K562 (cell line): ENCODE data around the gene MRPS18B. TPM values are rescaled to one million over a fixed set of nuclear protein-coding genes. Genes with fewer than 3 reads are reported as not detected.

Experiments used
- CEBPG ChIP-seq, 3 experiments: fragments of 200-800 bp in 1 of 3; sonication (Bioruptor generic) in 1 of 3; sonication (generic) in 1 of 3; formaldehyde crosslinking in 1 of 3; IDR thresholded peaks in 2 of 3; conservative IDR thresholded peaks in 1 of 3; 2 replicates each; pipeline versions ENCODE4 v1.6.1 to v1.8.0; 2016 to 2022; ENCODE audit warnings: missing compliant biosample characterization in 2 of 3, missing genetic modification characterization in 2 of 3, mild to moderate bottlenecking in 1 of 3, missing genetic modification reagents in 1 of 3
- FOXO4 ChIP-seq: fragments of 450-650 bp; formaldehyde crosslinking; IDR thresholded peaks from 2 replicates; pipeline ENCODE4 v1.4.0; 2020; ENCODE audit warnings: mild to moderate bottlenecking, moderate library complexity
- SMAD1 ChIP-seq: fragments of 150-350 bp; IDR thresholded peaks from 2 replicates; pipeline ENCODE4 v1.6.1; 2014; ENCODE audit warnings: low read length, low read depth; ENCODE audit not compliant: partially characterized antibody
- TBL1XR1 ChIP-seq, 2 experiments: IDR thresholded peaks; 2 replicates each; pipeline ENCODE4 v1.6.1; 2012; ENCODE audit warnings: improper control_type of control experiment in 2 of 2, low read length in 2 of 2, mild to moderate bottlenecking in 1 of 2
- ZHX1 ChIP-seq: fragments of 150-350 bp; conservative IDR thresholded peaks from 2 replicates; pipeline ENCODE4 v1.6.1; 2014; ENCODE audit warnings: low read length
- ZNF318 ChIP-seq, 2 experiments: fragments of 450-650 bp; IDR thresholded peaks; 2 replicates each; pipeline ENCODE4 v1.6.1; 2016; ENCODE audit warnings: mild to moderate bottlenecking in 2 of 2, borderline replicate concordance in 1 of 2, low read depth in 1 of 2, moderate library complexity in 1 of 2
- polyA plus RNA-seq, 8 experiments: library from polyadenylated mRNA; depleted of rRNA in 4 of 8; stranded (reverse) in 5 of 8; unstranded in 3 of 8; fragments of >200 nt; fragmentation: Nextera tagmentation in 2 of 8; fragmentation: Illumina TruSeq in 1 of 8; extraction: Ambion mirVana in 2 of 8; extraction: Trizol in 1 of 8; gene quantifications; 2 replicates each; pipeline versions ENCODE4 v1.2.1 to v1.2.3, GENCODE V29; 2011 to 2014; ENCODE audit warnings: inconsistent platforms in 1 of 8, missing spikeins in 1 of 8
- total RNA-seq, 7 experiments: library from RNA; depleted of rRNA in 6 of 7; stranded (reverse); fragments of >200 nt in 6 of 7; fragmentation: Illumina TruSeq in 2 of 7; extraction: Trizol in 2 of 7; gene quantifications; 2 replicates each; pipeline versions ENCODE4 v1.2.1 to v1.2.3, GENCODE V29; 2011 to 2021; ENCODE audit warnings: low replicate concordance in 1 of 7
- TF ChIP-seq, protein P1 (sequence below): fragments of 450-650 bp; IDR thresholded peaks from 2 replicates; pipeline ENCODE4 v1.6.1; 2018; ENCODE audit not compliant: partially characterized antibody

MRPS18B gene
- total and polyA plus RNA-seq, 9 of the 15 experiments (the other 6 are each of a cell fraction or from before 2014, with no cell fraction given): 132 to 383 (median 178) TPM

DNA sequence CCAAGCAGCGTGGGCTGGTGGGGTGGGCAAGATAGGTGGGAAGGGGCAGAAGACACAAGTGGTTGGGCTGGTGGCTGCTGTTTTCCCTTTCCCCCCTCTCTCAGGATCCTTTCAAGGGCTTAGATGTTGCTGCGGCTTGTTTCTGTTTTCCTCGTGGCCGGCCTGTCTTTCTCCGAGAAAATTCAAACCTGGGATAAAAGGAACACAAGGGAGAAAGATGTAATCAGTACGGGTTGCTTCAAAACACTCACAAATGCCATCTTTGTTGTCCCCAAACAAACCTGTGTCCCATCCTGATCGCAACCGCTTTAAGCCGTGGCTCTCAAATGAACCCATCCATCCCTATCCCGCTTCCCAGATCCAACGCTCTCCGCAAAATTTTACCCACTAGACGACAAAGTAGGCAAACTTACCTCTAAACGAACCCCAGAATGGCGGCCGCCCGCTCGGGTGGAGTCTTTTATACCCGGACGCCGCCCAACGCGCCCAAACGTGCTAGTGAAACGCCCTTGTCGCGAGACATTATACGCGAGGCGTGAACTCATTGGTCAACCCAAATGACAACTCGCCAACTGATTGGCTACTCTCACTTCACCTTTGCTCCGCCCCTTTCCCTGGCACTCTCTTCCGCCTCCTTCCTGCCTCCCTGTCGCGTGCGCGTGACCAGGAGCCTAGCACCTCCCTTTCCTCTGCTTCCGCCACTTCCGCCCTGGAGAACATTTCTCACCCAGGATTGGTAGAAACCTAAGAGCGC, 652 bp upstream of the MRPS18B start, which contains the start of gene PPP1R10 (continued):
- TF ChIP-seq SMAD1 (peak; percentile 100), FOXO4 (CRISPR knock-in tag) (peak; percentile 78; the same call in 1 of the 2 replicates), TBL1XR1 (IDR thresholded peaks at IDR 0.05; ENCODE audit: low read length in 2 of 2) (peak; percentile 7 to 70; a peak in 3 of 4 replicates), ZNF318 (IDR thresholded peaks at IDR 0.05; ENCODE audit: borderline replicate concordance in 1 of 2, low read depth in 1 of 2) (peak in 1 of 2 experiments; percentile 76; a peak in 2 of 4 replicates), CEBPG (CRISPR knock-in tag; IDR thresholded peaks at IDR 0.05) (no peak), CEBPG (tag; conservative IDR thresholded peaks at IDR 0.05 in 1 of 2, IDR thresholded peaks at IDR 0.05 in 1 of 2) (no peak), ZHX1 (peak; percentile 93)
- TF ChIP-seq, protein P1, sequence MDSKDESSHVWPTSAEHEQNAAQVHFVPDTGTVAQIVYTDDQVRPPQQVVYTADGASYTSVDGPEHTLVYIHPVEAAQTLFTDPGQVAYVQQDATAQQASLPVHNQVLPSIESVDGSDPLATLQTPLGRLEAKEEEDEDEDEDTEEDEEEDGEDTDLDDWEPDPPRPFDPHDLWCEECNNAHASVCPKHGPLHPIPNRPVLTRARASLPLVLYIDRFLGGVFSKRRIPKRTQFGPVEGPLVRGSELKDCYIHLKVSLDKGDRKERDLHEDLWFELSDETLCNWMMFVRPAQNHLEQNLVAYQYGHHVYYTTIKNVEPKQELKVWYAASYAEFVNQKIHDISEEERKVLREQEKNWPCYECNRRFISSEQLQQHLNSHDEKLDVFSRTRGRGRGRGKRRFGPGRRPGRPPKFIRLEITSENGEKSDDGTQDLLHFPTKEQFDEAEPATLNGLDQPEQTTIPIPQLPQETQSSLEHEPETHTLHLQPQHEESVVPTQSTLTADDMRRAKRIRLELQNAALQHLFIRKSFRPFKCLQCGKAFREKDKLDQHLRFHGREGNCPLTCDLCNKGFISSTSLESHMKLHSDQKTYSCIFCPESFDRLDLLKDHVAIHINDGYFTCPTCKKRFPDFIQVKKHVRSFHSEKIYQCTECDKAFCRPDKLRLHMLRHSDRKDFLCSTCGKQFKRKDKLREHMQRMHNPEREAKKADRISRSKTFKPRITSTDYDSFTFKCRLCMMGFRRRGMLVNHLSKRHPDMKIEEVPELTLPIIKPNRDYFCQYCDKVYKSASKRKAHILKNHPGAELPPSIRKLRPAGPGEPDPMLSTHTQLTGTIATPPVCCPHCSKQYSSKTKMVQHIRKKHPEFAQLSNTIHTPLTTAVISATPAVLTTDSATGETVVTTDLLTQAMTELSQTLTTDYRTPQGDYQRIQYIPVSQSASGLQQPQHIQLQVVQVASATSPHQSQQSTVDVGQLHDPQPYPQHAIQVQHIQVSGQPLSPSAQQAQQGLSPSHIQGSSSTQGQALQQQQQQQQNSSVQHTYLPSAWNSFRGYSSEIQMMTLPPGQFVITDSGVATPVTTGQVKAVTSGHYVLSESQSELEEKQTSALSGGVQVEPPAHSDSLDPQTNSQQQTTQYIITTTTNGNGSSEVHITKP: no peak
